Glutamatergic neuron (in vitro differentiated cells): Measurements from ENCODE around the gene TTC24. TPM values are rescaled to one million over a fixed set of nuclear protein-coding genes. Genes with fewer than 3 reads are reported as not detected.

ENCODE experiments used
- DNase-seq: peaks from one replicate; pipeline ENCODE4 v3.0.0; 2022
- H3K27ac Mint-ChIP-seq: one replicate; pipeline ENCODE4 v1.8.0; 2020; ENCODE audit warnings: mild to moderate bottlenecking, mixed read lengths, inconsistent platforms; ENCODE audit not compliant: unreplicated experiment
- H3K27me3 Mint-ChIP-seq: one replicate; pipeline ENCODE4 v1.8.0; 2020; ENCODE audit warnings: mild to moderate bottlenecking, moderate library complexity, mixed read lengths, inconsistent platforms; ENCODE audit not compliant: unreplicated experiment
- H3K36me3 Mint-ChIP-seq: one replicate; pipeline ENCODE4 v1.8.0; 2020; ENCODE audit warnings: mild to moderate bottlenecking, mixed read lengths, inconsistent platforms; ENCODE audit not compliant: unreplicated experiment
- H3K4me1 Mint-ChIP-seq: one replicate; pipeline ENCODE4 v1.8.0; 2020; ENCODE audit warnings: mild to moderate bottlenecking, low read depth, mixed read lengths, inconsistent platforms; ENCODE audit not compliant: unreplicated experiment
- H3K4me3 Mint-ChIP-seq: one replicate; pipeline ENCODE4 v1.8.0; 2020; ENCODE audit warnings: mild to moderate bottlenecking, mixed read lengths, inconsistent platforms; ENCODE audit not compliant: unreplicated experiment
- H3K9me3 Mint-ChIP-seq: one replicate; pipeline ENCODE4 v1.8.0; 2020; ENCODE audit warnings: mild to moderate bottlenecking, moderate library complexity, mixed read lengths, inconsistent platforms; ENCODE audit not compliant: unreplicated experiment
- CTCF ChIP-seq: fragments of 200-600 bp; sonication (generic); IDR thresholded peaks from one replicate; pipeline ENCODE4 v1.5.0; 2021; ENCODE audit not compliant: partially characterized antibody, unreplicated experiment
- total RNA-seq: library from RNA; stranded (reverse); fragmentation: NEBNext Ultra II Directional; extraction: Animal tissue kit (Norgen Biotek cat#: 25700); gene quantifications from one replicate; pipeline ENCODE4 v1.2.1, GENCODE V29; 2021; ENCODE audit not compliant: unreplicated experiment

The TTC24 gene
- total RNA-seq, 1 donor from 2014 or later, result not detected

GRCh38 chr1:156559797-156560385 lies 19.6 kb upstream of the TTC24 start:
- H3K4me3 Mint-ChIP-seq, result no peak overlapping the region
- no peak for TF ChIP-seq CTCF
- H3K9me3 Mint-ChIP-seq, result no peaks in the 10 kb centered on the region

GRCh38 chr1:156560585-156561163 lies 18.8 kb upstream of the TTC24 start:
- no peaks in the 10 kb centered on the region for H3K27me3 Mint-ChIP-seq
- peaks cover 5% of the 10 kb centered on the region for H3K36me3 Mint-ChIP-seq
- no peaks in the 10 kb centered on the region for H3K4me1 Mint-ChIP-seq
- H3K4me3 Mint-ChIP-seq, result no peak overlapping the region
- TF ChIP-seq CTCF, result no peak
- no peaks in the 10 kb centered on the region for H3K9me3 Mint-ChIP-seq
- H3K27ac Mint-ChIP-seq, result no peak overlapping the region
- DNase-seq, result no peak

More at GRCh38 chr1:156559797-156560385, 19.6 kb upstream of the TTC24 start:
- H3K27ac Mint-ChIP-seq, result no peak overlapping the region
- H3K36me3 Mint-ChIP-seq, result peaks cover 5% of the 10 kb centered on the region
- DNase-seq, result no peak
- H3K4me1 Mint-ChIP-seq, result no peaks in the 10 kb centered on the region
- no peaks in the 10 kb centered on the region for H3K27me3 Mint-ChIP-seq

GRCh38 chr1:156565519-156565918 lies 14.0 kb upstream of the TTC24 start:
- Mint-ChIP-seq H3K36me3 (peaks cover 5% of the 10 kb centered on the region), H3K4me1 (no peaks in the 10 kb centered on the region), H3K9me3 (no peaks in the 10 kb centered on the region), H3K27me3 (no peaks in the 10 kb centered on the region), H3K4me3 (no peak overlapping the region), H3K27ac (no peak overlapping the region)
- DNase-seq, result no peak
- TF ChIP-seq CTCF, result no peak

GRCh38 chr1:156566436-156566835 lies 13.1 kb upstream of the TTC24 start:
- Mint-ChIP-seq H3K4me1 (peaks cover 3% of the 10 kb centered on the region), H3K36me3 (peaks cover 5% of the 10 kb centered on the region), H3K27ac (no peak overlapping the region), H3K4me3 (no peak overlapping the region), H3K27me3 (peaks cover 2% of the 10 kb centered on the region), H3K9me3 (no peaks in the 10 kb centered on the region)
- DNase-seq, result no peak
- TF ChIP-seq CTCF, result no peak

GRCh38 chr1:156571261-156571852 lies 8.2 kb upstream of the TTC24 start:
- Mint-ChIP-seq H3K27me3 (peaks cover 2% of the 10 kb centered on the region), H3K9me3 (peaks cover 3% of the 10 kb centered on the region), H3K27ac (no peak overlapping the region), H3K4me1 (peaks cover 8% of the 10 kb centered on the region), H3K4me3 (peak overlapping the region; percentile 99), H3K36me3 (no peaks in the 10 kb centered on the region)
- no peak for TF ChIP-seq CTCF
- DNase-seq, result no peak
